H1 (cell line): ENCODE data around the gene RPL32. TPM values are rescaled to one million over a fixed set of nuclear protein-coding genes. Genes with fewer than 3 reads are reported as not detected.

Source experiments
- EGR1 ChIP-seq: IDR thresholded peaks from 2 replicates; pipeline ENCODE4 v1.6.1; 2011; ENCODE audit warnings: low read depth, low read length, borderline replicate concordance
- EP300 ChIP-seq, 2 experiments: IDR thresholded peaks; 1 replicate in 1 of 2; 2 replicates in 1 of 2; pipeline ENCODE4 v1.6.1; 2011 to 2012; ENCODE audit warnings: low read depth in 2 of 2, low read length in 2 of 2, mild to moderate bottlenecking in 2 of 2, borderline replicate concordance in 1 of 2, inconsistent platforms in 1 of 2, moderate library complexity in 1 of 2
- FOSL1 ChIP-seq: IDR thresholded peaks from 2 replicates; pipeline ENCODE4 v1.6.1; 2011; ENCODE audit warnings: mild to moderate bottlenecking, low read depth, low read length, moderate library complexity; ENCODE audit not compliant: insufficient read depth
- JUND ChIP-seq: IDR thresholded peaks from 2 replicates; pipeline ENCODE4 v1.6.1; 2011; ENCODE audit warnings: mild to moderate bottlenecking, improper control_type of control experiment, low read length
- POLR2A ChIP-seq, 2 experiments: IDR thresholded peaks; 1 replicate in 1 of 2; 2 replicates in 1 of 2; pipeline ENCODE4 v1.6.1; 2011; ENCODE audit warnings: low read depth in 2 of 2, low read length in 2 of 2, mild to moderate bottlenecking in 2 of 2; ENCODE audit errors: control extremely low read depth in 1 of 2
- TCF12 ChIP-seq: IDR thresholded peaks from 2 replicates; pipeline ENCODE4 v1.6.1; 2011; ENCODE audit warnings: low read depth, mild to moderate bottlenecking, low read length
- polyA plus RNA-seq, 7 experiments: library from polyadenylated mRNA; depleted of rRNA in 3 of 7; stranded (reverse) in 5 of 7; unstranded in 2 of 7; fragments of >200 nt in 5 of 7; fragments of 200-250 nt in 2 of 7; gene quantifications; 1 replicate in 5 of 7; 2 replicates in 1 of 7; 4 replicates in 1 of 7; pipeline versions ENCODE4 v1.2.1 to v1.2.3, GENCODE V29; 2011 to 2013; ENCODE audit warnings: missing spikeins in 2 of 7, mixed read lengths in 2 of 7
- total RNA-seq: library from RNA; stranded (reverse); fragmentation: NEBNext Ultra II Directional; extraction: Animal tissue kit (Norgen Biotek cat#: 25700); gene quantifications from 2 replicates; pipeline ENCODE4 v1.2.1, GENCODE V29; 2021

RPL32 gene
- total and polyA plus RNA-seq, 2 of the 8 experiments (the other 6 are each of a cell fraction or from before 2014, with no cell fraction given) = 1,443 to 2,043 TPM

DNA sequence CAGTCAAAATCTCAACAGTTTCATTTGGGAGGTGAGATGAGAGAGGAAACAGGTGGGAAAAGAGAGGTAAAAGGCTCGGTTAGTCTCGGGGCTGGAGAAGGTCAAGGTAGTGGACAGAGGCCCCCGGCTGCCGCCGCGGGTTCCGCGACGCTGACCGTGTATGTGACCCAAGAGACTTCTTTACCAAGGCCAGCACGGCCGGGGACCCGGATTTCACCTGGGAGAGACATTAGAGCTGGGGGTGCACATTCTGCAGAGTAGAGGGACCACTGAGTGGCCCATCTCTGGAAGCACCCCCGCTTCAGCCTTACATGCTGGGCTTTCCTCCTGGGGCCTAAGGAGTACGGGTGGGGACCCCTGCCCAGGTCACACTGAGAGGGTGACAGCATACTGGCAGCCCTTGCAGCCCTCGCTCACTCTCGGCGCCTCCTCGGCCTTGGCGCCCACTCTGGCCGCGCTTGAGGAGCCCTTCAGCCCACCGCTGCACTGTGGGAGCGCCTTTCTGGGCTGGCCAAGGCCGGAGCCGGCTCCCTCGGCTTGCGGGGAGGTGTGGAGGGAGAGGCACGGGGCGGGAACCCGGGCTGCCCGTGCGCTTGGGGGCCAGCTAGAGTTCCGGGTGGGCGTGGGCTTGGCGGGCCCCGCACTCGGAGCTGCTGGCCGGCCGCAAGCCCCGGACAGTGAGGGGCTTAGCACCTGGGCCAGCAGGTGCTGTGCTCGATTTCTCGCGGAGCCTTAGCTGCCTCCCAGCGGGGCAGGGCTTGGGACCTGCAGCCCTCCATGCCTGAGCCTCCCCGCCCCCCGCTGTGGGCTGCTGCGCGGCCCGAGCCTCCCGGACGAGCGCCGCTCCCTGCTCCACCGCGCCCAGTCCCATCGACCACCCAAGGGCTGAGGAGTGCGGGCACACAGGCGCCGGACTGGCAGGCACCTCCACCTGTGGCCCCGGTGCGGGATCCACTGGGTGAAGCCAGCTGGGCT lies 41.3 kb upstream of the RPL32 start (continued):
- TF ChIP-seq EP300 (IDR thresholded peaks at IDR 0.05; ENCODE audit: borderline replicate concordance in 1 of 2, low read depth in 2 of 2, low read length in 2 of 2) = no peak
- no peak for TF ChIP-seq TCF12
- no peak for TF ChIP-seq JUND
- TF ChIP-seq EGR1 = no peak
- TF ChIP-seq POLR2A (IDR thresholded peaks at IDR 0.05; ENCODE audit: control extremely low read depth in 1 of 2, low read depth in 2 of 2, low read length in 2 of 2) = no peak
- TF ChIP-seq FOSL1 = no peak
